HEK293 (cell line): Measurements from ENCODE around the gene PIGQ.

ENCODE experiments used
- GLI4 ChIP-seq: fragments of 450-650 bp; formaldehyde crosslinking; IDR thresholded peaks from 2 replicates; pipeline ENCODE4 v1.5.1; 2016; ENCODE audit warnings: missing biosample characterization, missing genetic modification characterization
- GLIS2 ChIP-seq: fragments of 450-650 bp; formaldehyde crosslinking; IDR thresholded peaks from 2 replicates; pipeline ENCODE4 v1.5.1; 2016; ENCODE audit warnings: missing biosample characterization, missing genetic modification characterization
- HOXD13 ChIP-seq: sonication (generic); formaldehyde crosslinking; IDR thresholded peaks from 2 replicates; pipeline ENCODE4 v1.8.0; 2022; ENCODE audit warnings: missing genetic modification reagents, borderline replicate concordance
- KLF1 ChIP-seq: fragments of 450-650 bp; formaldehyde crosslinking; IDR thresholded peaks from 2 replicates; pipeline ENCODE4 v1.5.1; 2016; ENCODE audit warnings: missing biosample characterization, missing genetic modification characterization
- KLF16 ChIP-seq: fragments of 450-650 bp; formaldehyde crosslinking; IDR thresholded peaks from 2 replicates; pipeline ENCODE4 v1.5.1; 2017; ENCODE audit warnings: missing biosample characterization, missing genetic modification characterization
- OVOL3 ChIP-seq: fragments of 450-650 bp; formaldehyde crosslinking; IDR thresholded peaks from 2 replicates; pipeline ENCODE4 v1.5.1; 2016; ENCODE audit warnings: missing biosample characterization, missing genetic modification characterization
- SCRT2 ChIP-seq: fragments of 450-650 bp; formaldehyde crosslinking; IDR thresholded peaks from 2 replicates; pipeline ENCODE4 v1.5.1; 2016; ENCODE audit warnings: missing biosample characterization, missing genetic modification characterization
- SP2 ChIP-seq: fragments of 450-650 bp; formaldehyde crosslinking; IDR thresholded peaks from 2 replicates; pipeline ENCODE4 v1.5.1; 2016; ENCODE audit warnings: missing biosample characterization, missing genetic modification characterization
- ZBTB21 ChIP-seq: fragments of 450-650 bp; formaldehyde crosslinking; IDR thresholded peaks from 2 replicates; pipeline ENCODE4 v1.5.1; 2017; ENCODE audit warnings: missing biosample characterization, missing genetic modification characterization
- ZBTB8A ChIP-seq: fragments of 450-650 bp; formaldehyde crosslinking; IDR thresholded peaks from 2 replicates; pipeline ENCODE4 v1.5.1; 2016; ENCODE audit warnings: missing biosample characterization, missing genetic modification characterization
- ZEB2 ChIP-seq: fragments of 450-650 bp; formaldehyde crosslinking; IDR thresholded peaks from 2 replicates; pipeline ENCODE4 v1.5.1; 2016; ENCODE audit warnings: missing biosample characterization, missing genetic modification characterization
- ZNF114 ChIP-seq: fragments of 450-650 bp; formaldehyde crosslinking; IDR thresholded peaks from 2 replicates; pipeline ENCODE4 v1.5.0; 2017; ENCODE audit warnings: missing biosample characterization, missing genetic modification characterization
- ZNF121 ChIP-seq: fragments of 450-650 bp; formaldehyde crosslinking; IDR thresholded peaks from 2 replicates; pipeline ENCODE4 v1.5.1; 2016; ENCODE audit warnings: missing biosample characterization, missing genetic modification characterization
- ZNF155 ChIP-seq: fragments of 450-650 bp; formaldehyde crosslinking; IDR thresholded peaks from 2 replicates; pipeline ENCODE4 v1.5.1; 2016; ENCODE audit warnings: missing biosample characterization, missing genetic modification characterization
- ZNF174 ChIP-seq: fragments of 450-650 bp; formaldehyde crosslinking; IDR thresholded peaks from 2 replicates; pipeline ENCODE4 v1.5.0; 2017; ENCODE audit warnings: missing biosample characterization, mild to moderate bottlenecking, missing genetic modification characterization
- ZNF175 ChIP-seq: fragments of 450-650 bp; formaldehyde crosslinking; IDR thresholded peaks from 2 replicates; pipeline ENCODE4 v1.5.1; 2016; ENCODE audit warnings: missing biosample characterization, missing genetic modification characterization
- ZNF214 ChIP-seq: fragments of 450-650 bp; formaldehyde crosslinking; IDR thresholded peaks from 2 replicates; pipeline ENCODE4 v1.5.1; 2017; ENCODE audit warnings: missing biosample characterization, mild to moderate bottlenecking, missing genetic modification characterization, borderline replicate concordance
- ZNF248 ChIP-seq: fragments of 450-650 bp; formaldehyde crosslinking; IDR thresholded peaks from 2 replicates; pipeline ENCODE4 v1.5.1; 2017; ENCODE audit warnings: missing biosample characterization, missing genetic modification characterization
- ZNF324 ChIP-seq: fragments of 450-650 bp; formaldehyde crosslinking; IDR thresholded peaks from 2 replicates; pipeline ENCODE4 v1.5.1; 2016; ENCODE audit warnings: missing biosample characterization, missing genetic modification characterization
- ZNF37A ChIP-seq: fragments of 450-650 bp; IDR thresholded peaks from 2 replicates; pipeline ENCODE4 v1.5.1; 2018; ENCODE audit warnings: missing biosample characterization, missing genetic modification characterization
- ZNF398 ChIP-seq: fragments of 450-650 bp; formaldehyde crosslinking; IDR thresholded peaks from 2 replicates; pipeline ENCODE4 v1.5.1; 2017; ENCODE audit warnings: missing biosample characterization, missing genetic modification characterization
- ZNF433 ChIP-seq: fragments of 450-650 bp; formaldehyde crosslinking; IDR thresholded peaks from 2 replicates; pipeline ENCODE4 v1.5.1; 2016; ENCODE audit warnings: missing biosample characterization, missing genetic modification characterization, low read depth
- ZNF48 ChIP-seq: fragments of 450-650 bp; formaldehyde crosslinking; IDR thresholded peaks from 2 replicates; pipeline ENCODE4 v1.5.1; 2016; ENCODE audit warnings: missing biosample characterization, missing genetic modification characterization
- ZNF501 ChIP-seq: fragments of 450-650 bp; formaldehyde crosslinking; IDR thresholded peaks from 2 replicates; pipeline ENCODE4 v1.5.1; 2016; ENCODE audit warnings: missing biosample characterization, missing genetic modification characterization
- ZNF529 ChIP-seq: fragments of 450-650 bp; formaldehyde crosslinking; IDR thresholded peaks from 2 replicates; pipeline ENCODE4 v1.5.1; 2017; ENCODE audit warnings: missing genetic modification characterization, missing biosample characterization; ENCODE audit not compliant: insufficient replicate concordance
- ZNF548 ChIP-seq: fragments of 450-650 bp; formaldehyde crosslinking; IDR thresholded peaks from 2 replicates; pipeline ENCODE4 v1.5.1; 2016; ENCODE audit warnings: missing biosample characterization, missing genetic modification characterization
- ZNF571 ChIP-seq: fragments of 450-650 bp; formaldehyde crosslinking; IDR thresholded peaks from 2 replicates; pipeline ENCODE4 v1.5.0; 2017; ENCODE audit warnings: missing biosample characterization, missing genetic modification characterization
- ZNF585B ChIP-seq: fragments of 450-650 bp; formaldehyde crosslinking; IDR thresholded peaks from 2 replicates; pipeline ENCODE4 v1.5.1; 2016; ENCODE audit warnings: missing biosample characterization, missing genetic modification characterization
- ZNF645 ChIP-seq: fragments of 450-650 bp; formaldehyde crosslinking; IDR thresholded peaks from 2 replicates; pipeline ENCODE4; 2016; ENCODE audit warnings: missing biosample characterization, missing genetic modification characterization
- ZNF660 ChIP-seq: fragments of 450-650 bp; IDR thresholded peaks from 2 replicates; pipeline ENCODE4 v1.5.1; 2018; ENCODE audit warnings: missing biosample characterization, mild to moderate bottlenecking, missing genetic modification characterization
- ZNF76 ChIP-seq: fragments of 450-650 bp; formaldehyde crosslinking; IDR thresholded peaks from 2 replicates; pipeline ENCODE4; 2016; ENCODE audit warnings: low read depth, missing biosample characterization, missing genetic modification characterization, borderline replicate concordance
- ZNF768 ChIP-seq: fragments of 450-650 bp; formaldehyde crosslinking; IDR thresholded peaks from 2 replicates; pipeline ENCODE4 v1.5.1; 2018; ENCODE audit warnings: missing biosample characterization, mild to moderate bottlenecking, missing genetic modification characterization
- ZNF777 ChIP-seq: fragments of 450-650 bp; formaldehyde crosslinking; IDR thresholded peaks from 2 replicates; pipeline ENCODE4 v1.5.1; 2017; ENCODE audit warnings: missing biosample characterization, missing genetic modification characterization, borderline replicate concordance
- ZXDB ChIP-seq: fragments of 450-650 bp; formaldehyde crosslinking; IDR thresholded peaks from 2 replicates; pipeline ENCODE4 v1.5.1; 2016; ENCODE audit warnings: missing biosample characterization, missing genetic modification characterization
- TF ChIP-seq, protein P1 (sequence below): fragments of 450-650 bp; formaldehyde crosslinking; IDR thresholded peaks from 2 replicates; pipeline ENCODE4 v1.5.1; 2016; ENCODE audit warnings: missing biosample characterization, missing genetic modification characterization

PIGQ gene

DNA sequence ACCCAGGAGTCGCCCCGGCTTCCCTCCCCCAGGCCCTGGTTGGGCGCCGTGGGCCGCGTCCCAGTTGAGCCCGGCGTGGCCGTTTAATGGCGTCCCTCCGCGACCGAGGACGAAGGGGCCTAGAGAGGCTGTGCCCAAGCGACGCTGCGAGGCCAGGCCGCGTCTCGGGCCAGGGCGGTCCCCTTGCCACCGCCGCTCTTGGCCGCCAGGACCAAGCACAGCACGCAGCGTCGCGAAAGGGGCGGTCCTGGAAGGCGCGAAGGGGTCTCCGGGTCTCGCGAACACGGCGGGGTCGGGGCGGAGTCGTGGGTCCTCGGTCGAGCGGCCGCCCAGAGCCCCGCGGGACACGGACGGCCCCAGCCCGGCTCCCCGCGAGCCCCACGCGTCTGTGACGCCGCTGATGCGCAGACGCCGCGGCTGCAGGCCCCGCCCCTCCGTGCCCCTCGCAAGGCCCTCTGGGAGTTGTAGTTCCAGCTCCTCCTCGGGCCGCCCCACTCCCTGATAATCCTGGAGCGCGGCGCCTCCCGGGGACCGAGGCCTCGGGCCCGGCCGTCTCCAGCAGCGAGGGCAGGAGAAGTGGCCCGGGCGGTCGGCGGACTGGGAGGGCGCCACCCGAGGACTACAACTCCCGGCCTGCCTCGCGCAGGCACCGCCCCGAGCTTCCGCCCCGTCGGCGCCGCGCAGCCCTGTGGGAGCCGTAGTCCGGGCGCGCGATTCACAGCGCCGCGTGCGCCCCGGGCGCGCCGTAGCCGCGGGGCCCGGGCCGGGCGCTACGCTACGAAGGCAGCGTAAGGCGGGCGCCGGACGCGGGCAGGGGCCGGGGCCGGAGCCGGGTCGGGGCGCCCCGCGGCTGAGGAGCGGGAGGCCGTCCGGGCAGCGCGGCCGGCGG is 42.5 kb upstream of the PIGQ start, which contains the start of gene CAPN15 (continued):
- TF ChIP-seq HOXD13: 0 out of 2 replicates have a peak, but pooled peaks have one; percentile 41
- TF ChIP-seq ZNF645 (tag by site-specific recombination): no peak
- TF ChIP-seq, protein P1, sequence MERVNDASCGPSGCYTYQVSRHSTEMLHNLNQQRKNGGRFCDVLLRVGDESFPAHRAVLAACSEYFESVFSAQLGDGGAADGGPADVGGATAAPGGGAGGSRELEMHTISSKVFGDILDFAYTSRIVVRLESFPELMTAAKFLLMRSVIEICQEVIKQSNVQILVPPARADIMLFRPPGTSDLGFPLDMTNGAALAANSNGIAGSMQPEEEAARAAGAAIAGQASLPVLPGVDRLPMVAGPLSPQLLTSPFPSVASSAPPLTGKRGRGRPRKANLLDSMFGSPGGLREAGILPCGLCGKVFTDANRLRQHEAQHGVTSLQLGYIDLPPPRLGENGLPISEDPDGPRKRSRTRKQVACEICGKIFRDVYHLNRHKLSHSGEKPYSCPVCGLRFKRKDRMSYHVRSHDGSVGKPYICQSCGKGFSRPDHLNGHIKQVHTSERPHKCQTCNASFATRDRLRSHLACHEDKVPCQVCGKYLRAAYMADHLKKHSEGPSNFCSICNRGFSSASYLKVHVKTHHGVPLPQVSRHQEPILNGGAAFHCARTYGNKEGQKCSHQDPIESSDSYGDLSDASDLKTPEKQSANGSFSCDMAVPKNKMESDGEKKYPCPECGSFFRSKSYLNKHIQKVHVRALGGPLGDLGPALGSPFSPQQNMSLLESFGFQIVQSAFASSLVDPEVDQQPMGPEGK (tag by site-specific recombination): peak; percentile 89
- TF ChIP-seq ZNF548 (tag by site-specific recombination): no peak
- no peak for TF ChIP-seq ZNF571 (tag by site-specific recombination)
- TF ChIP-seq ZBTB21: no peak
- TF ChIP-seq ZNF768: peak; percentile 44; the same call in 1 of the 2 replicates
- TF ChIP-seq GLI4 (tag by site-specific recombination): no peak
- no peak for TF ChIP-seq ZNF48
- TF ChIP-seq ZNF433: no peak
- TF ChIP-seq ZNF501 (tag by site-specific recombination): peak; percentile 75; the same call in 1 of the 2 replicates
- peak; percentile 76 for TF ChIP-seq KLF1 (tag by site-specific recombination)
- TF ChIP-seq ZBTB8A (tag by site-specific recombination): peak; percentile 87
- TF ChIP-seq ZNF121 (tag by site-specific recombination): no peak
- no peak for TF ChIP-seq ZNF248
- TF ChIP-seq ZNF398 (tag by site-specific recombination): no peak
- peak; percentile 100 for TF ChIP-seq ZNF76 (tag by site-specific recombination)
- TF ChIP-seq ZNF174 (tag by site-specific recombination): no peak
- TF ChIP-seq ZNF777 (tag by site-specific recombination): no peak
- no peak for TF ChIP-seq ZNF529 (tag by site-specific recombination)
- no peak for TF ChIP-seq ZNF324 (tag by site-specific recombination)
- no peak for TF ChIP-seq ZNF175 (tag by site-specific recombination)
- TF ChIP-seq OVOL3 (tag by site-specific recombination): no peak
- peak; percentile 97 for TF ChIP-seq ZXDB (tag by site-specific recombination)
- TF ChIP-seq GLIS2 (tag by site-specific recombination): peak; percentile 80
- peak; percentile 77 for TF ChIP-seq SP2 (tag by site-specific recombination)
- no peak for TF ChIP-seq ZNF155 (tag by site-specific recombination)
- TF ChIP-seq ZNF660 (tag by site-specific recombination): peak; percentile 58; the same call in 1 of the 2 replicates
- TF ChIP-seq KLF16 (tag by site-specific recombination): no peak; the same call in 1 of the 2 replicates
- TF ChIP-seq ZNF37A (tag by site-specific recombination): no peak
- TF ChIP-seq ZEB2 (tag by site-specific recombination): peak; percentile 80
- no peak for TF ChIP-seq ZNF214 (tag by site-specific recombination)
- no peak for TF ChIP-seq ZNF585B (tag by site-specific recombination)
- TF ChIP-seq SCRT2 (tag by site-specific recombination): no peak
- no peak for TF ChIP-seq ZNF114
